ENCODE data around the gene BAHCC1.
"Not testable (repeated sequence)": the region's sequence is repeated elsewhere in the genome, so short reads cannot be mapped to it uniquely, and the experiment has no call there.

The BAHCC1 gene

DNA sequence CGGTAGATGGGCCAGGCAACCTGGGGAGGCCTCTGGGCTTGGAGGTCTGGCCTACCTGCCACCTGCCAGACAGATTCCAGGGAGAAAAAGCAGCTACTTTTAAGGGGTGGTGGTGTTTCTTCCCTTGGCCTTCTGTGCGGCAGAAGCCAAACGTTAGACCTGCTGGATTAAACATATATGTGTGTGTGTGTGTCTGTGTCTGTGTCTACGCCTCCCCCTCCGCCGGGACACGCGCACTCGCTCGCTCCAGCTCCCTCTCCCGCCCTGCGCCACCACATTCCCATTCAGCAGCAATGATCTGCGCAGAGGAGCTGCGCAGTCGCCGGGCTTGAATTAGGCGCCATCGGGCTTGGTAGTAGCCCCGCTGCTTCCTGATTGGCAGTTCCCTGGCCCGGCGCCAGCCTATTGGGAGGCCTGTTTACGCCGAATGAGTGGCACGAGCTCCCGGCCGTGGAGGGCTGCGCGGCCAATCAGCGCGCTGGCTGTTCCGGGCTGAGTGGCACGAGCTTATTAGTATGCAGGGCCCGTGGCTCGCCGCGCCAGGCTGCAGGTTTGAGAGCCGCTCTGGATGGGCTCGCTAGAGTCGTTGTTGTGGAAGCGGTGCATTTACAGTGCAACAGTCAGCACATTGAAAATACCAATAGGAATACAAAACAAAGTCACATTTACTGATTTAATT is at the start of gene BAHCC1:
Gene BAHCC1, plus strand, starts transcription at position 537 of the 679 bp plus-strand sequence. CDS start 4,283 bp downstream, outside the sequence.
- DNase-seq (ENCODE audit: low spot score) = peak; percentile 100

DNA sequence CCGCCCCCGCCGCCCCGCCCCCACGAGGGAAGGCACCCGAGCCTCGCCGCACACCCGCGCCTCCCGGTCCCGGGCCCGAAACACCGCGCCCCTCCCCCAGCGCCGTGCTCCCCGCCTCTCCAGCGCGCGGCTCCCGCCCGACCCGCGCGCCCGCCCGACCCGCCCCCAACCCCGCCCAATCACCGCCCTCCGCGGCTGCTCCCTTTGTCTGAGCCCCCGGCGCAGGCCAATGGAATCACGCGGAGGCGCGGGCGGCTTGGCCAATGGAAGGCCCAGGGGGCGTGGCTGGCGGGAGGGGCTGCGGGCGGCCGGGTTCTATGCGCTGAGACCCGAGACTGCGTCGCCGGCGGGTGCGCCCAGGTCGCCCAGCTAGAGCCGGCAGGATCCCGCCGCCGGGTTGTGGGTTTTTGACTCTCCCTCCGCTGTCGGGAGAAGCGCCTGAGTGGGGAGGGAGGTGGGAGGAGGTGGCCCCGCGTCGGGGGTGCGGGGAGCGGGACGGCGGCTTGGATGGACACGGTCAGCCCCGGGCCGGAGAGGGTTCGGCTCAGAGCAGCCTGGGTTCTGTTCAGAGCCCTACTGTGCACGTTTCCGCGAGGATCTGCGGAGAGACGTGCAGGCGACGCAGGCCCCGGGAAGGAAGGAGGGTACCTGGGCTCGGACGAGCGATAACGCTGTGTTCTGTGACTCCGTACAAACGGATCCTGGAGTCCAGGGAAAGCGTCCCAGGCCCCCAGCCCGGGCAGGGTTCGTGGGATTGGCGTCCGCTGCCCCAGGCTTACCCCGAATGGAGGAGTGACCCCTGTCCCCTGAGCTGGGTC is 49.0 kb upstream of the BAHCC1 start:
- peak; percentile 98 for DNase-seq (ENCODE audit: low spot score)

DNA sequence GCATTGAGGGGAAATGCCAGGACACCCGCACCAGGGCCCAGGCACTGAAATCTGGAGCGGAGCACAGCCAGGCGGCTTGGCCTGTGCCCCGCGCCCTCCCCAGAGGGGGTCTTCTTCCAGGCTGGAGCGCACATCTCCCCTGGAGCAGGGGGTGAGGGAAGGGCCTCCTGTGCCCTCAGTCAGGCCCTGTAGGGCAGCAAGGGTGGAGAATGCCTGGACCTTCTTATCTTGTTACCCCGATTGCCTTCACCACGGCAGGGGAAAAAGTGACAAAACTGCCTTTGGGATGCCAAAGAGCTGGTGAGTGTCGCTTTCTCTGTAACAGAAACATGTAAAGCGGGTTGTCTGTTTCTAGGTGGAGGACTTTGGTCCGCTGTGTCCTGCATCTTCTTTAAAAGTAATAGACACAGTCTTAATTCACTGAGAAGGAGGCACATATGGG is 48.3 kb upstream of the BAHCC1 start:
- peak; percentile 64 for DNase-seq (ENCODE audit: low spot score)

DNA sequence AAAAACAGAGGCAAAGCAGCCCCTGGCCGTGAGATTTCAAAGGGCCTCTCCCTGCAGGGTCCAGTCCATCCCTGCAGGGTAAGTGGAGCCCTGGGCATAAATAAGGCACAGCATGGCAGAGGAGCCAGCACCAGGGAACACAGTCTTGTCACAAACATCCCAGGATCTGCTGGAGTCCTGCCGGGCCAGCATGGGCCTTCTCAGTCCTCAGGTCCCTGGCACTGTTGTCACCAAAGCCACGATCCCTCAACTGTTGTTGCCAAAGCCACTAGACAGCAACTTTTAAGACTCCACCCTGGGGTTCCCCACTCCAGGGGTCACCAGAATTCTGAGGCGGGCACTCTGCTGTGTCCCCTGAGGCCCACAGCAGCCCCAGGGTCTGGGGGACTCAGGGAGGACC is 47.8 kb upstream of the BAHCC1 start:
- DNase-seq (ENCODE audit: low spot score) = no peak

DNA sequence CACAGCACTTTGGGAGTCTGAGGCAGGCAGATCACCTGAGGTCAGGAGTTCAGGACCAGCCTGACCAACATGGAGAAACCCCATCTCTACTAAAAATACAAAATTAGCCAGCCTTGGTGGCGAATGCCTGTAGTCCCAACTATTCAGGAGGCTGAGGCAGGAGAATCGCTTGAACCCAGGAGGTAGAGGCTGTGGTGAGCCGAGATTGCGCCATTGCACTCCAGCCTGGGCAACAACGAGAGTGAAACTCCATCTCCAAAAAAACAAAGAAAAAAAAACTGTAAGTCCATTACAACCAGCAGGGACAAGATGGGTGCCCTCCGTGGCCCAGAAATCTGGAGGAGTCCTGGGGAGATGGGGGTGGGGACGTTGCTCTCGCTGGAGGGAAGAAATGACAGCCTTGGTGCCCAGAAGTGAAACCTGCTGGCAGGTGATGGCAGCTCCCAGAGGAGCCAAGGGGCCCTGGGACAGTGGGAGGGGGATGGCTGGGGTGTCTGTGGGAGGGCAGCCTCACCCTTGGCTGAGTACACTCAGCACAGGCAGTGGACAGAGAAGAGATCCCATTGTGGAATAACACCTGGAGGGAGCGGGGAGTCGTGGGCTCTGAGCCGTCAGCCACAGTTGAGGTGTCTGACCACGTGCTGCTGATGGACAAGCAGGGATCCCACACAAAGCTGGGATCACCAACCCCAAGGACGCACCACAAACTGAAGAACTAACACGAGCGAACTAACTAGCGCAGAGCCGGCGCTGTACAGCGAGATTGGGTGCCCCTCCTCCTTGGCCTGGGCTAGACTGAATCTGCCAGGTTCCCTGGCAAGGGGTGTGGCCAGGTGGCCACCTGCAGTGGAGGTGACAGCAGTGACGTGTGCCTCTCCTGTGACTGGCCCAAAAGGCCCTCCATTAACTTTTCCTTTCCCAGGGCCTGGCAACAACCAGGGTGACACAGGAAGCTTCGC is 46.9 kb upstream of the BAHCC1 start:
- no peak for DNase-seq (ENCODE audit: low spot score)

DNA sequence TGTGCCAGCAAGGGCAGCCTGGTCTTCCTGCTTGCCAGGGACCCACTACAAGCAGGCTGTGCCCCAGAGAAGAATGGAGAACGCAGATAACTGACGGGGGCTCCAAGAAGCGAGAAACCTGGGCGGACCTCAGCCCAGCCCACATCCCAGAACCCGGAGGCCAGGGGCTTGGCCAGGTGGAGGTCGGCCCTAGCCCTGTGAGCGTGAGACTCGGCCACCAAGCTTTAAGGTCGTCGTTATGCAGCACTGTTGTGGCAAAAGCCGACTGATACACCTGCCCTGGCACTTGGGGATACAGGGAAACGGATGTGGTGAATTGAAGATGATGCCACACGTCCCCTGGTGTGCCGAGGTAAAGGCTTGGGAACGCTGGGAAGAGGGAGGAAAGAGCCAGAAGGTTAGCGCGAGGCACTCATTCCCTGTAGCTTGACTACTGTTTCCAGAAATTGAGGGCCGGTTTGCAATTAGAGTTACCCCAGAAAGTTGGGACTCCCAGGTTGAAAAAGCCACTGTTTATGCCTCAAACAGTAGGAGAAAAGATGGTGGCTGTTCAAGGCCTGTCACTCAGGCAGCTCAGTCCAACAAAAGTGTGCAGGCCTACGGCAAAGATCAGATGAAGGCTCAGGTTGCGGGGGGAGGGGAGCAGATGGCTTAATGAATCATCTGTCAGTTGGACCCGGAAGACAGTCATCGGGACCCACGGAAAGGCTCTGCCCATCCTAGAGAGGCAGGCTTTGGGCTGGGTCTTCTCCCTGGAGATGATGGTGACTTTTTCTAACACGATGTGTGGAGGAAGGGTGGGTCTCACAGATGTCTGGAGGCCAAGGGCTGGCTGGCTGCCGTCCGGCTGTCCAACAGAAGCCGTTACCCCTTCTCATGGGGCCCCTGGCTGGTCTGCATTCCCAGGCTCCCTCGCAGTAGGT is 45.6 kb upstream of the BAHCC1 start:
- DNase-seq (ENCODE audit: low spot score) = peak; percentile 70

DNA sequence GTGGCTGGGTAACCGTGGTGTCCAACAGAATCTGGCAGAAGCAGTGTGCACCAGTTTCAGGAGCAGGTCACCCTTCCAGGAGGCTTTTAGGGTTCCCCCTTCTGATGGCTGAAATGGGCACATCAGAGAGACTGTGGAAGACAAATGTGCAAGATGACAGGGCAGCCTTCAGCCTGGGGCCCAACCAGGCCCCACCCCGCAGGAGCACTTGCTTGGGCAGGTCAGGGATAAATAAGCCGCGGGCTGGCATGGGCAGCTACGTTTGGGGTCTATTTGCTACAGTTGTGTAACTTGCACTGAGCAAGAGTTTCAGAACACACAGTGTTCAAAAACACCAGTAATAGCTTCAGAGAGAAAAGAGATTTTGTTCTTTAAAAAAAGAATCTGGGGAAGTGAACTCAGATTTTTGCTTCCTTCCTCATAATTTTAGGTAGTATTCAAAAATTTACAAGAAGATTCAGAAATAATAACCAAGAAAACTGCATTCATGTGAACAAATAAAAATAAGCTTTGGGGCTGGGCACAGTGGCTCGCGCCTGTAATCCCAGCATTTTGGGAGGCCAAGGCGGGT is 44.9 kb upstream of the BAHCC1 start:
- no peak for DNase-seq (ENCODE audit: low spot score)

DNA sequence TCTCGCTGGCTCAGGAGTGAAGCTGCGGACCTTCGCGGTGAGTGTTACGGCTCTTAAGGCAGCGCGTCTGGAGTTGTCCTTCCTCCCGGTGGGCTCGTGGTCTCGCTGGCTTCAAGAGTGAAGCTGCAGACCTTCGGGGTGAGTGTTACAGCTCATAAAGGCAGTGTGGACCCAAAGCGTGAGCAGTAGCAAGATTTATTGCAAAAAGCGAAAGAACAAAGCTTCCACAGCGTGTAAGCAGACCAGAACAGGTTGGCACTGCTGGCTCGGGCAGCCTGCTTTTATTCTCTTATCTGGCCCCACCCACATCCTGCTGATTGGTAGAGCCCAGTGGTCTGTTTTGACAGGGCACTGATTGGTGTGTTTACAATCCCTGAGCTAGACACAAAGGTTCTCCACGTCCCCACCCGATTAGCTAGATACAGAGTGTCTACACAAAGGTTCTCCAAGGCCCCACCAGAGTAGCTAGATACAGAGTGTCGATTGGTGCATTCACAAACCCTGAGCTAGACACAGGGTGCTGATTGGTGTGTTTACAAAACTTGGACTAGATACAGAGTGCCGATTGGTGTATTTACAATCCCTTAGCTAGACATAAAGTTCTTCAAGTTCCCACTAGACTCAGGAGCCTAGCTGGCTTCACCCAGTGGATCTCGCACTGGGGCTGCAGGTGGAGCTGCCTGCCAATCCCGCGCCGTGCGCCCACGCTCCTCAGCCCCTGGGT is 43.8 kb upstream of the BAHCC1 start:
- DNase-seq (ENCODE audit: low spot score) = not testable (repeated sequence)

DNA sequence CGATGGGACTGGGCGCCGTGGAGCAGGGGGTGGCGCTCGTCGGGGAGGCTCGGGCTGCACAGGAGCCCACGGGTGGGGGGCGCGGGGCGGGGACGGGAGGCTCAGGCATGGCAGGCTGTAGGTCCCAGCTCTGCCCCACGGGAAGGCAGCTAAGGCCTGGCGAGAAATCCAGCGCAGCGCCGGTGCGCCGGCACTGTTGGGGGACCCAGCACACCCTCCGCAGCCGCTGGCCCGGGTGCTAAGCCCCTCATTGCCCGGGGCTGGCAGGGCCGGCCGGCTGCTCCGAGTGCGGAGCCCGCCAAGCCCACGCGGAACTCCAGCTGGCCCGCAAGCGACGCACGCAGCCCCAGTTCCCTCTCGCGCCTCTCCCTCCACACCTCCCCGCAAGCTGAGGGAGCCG is 43.2 kb upstream of the BAHCC1 start:
- DNase-seq (ENCODE audit: low spot score) = not testable (repeated sequence)

DNA sequence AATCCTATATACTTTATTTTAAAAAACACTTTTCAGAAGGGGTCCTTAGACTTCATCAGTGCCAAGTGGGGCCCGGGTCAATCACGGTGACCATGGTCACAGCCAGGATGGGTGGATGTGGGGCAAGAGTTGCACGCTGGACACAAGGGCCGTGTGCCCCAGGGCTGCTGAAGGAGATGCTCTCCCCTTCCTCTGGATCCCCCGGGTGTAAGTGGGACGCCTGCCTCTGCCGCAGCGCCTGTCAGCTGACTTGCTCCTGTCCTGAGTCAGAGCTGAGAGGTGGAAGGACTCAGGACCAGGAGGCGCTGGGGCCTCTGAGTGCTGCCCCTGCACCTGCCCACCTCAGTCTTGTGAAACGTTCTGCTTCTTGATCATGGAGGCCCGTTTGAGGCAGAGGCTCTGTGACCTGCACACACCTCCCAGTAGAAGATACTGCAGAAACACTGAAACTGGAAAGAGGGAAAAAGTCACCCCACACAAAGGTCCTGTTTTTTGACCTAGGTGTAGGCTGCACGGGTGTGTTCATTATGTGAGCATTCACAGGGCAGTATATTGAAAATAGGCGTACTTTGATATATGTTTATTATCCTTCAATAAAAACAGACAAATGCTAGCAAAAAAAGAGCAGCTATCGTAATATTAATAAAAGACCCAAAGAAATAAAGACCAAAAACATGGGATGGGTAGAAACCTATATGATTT is 40.9 kb upstream of the BAHCC1 start:
- DNase-seq (ENCODE audit: low spot score) = no peak

DNA sequence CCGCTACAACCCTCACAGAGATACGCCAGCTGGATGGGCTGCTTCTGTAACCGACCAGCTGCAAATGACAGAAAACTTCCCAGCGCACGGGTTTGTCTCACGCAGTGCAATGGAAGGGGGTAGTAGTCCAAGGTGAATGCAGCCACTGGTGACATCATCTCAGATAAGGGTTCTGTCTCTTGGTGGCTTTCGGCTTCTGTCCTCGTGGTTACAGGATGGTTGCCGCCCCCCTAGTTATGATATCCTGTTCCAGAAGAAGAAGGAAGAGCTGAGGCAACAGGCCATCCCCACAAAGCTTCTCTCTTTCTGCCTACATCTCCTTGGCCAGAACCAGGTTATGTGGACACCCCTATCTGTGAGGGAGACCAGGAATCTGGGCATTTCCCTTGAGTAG is 40.3 kb upstream of the BAHCC1 start:
- no peak for DNase-seq (ENCODE audit: low spot score)

DNA sequence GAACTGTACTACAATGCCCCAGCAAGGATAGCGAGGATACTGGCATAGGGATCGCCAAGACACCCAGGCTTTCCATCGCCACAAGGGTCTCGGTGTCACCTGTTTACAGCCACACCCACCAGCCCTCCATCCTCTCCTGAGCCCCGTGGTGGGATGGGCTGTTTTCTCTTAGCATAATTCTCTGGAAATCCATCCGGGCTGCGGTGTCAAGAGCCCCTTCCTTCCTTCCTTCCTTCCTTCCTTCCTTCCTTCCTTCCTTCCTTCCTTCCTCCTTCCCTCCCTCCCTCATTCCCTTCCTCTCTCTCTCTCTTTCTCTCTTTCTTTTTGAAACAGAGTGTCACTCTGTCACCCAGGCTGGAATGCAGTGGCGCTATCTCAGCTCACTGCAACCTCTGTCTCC is 36.0 kb upstream of the BAHCC1 start:
- DNase-seq (ENCODE audit: low spot score) = no peak

DNA sequence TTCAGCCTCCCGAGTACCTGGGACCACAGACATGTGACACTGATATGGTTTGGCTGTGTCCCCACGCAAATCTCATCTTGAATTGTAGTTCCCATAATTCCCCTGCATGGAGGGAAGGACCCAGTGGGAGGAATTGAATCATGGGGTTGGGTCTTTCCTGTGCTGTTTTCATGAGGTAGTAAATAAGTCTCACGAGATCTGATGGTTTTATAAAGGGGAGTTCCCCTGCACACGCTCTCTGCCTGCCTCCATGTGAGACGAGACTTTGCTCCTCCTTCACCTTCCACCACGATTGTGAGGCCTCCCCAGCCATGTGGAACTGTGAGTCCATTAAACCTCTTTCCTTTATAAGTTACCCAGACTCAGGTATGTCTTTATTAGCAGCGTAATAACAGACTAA is 33.3 kb upstream of the BAHCC1 start:
- not testable (repeated sequence) for DNase-seq (ENCODE audit: low spot score)

DNA sequence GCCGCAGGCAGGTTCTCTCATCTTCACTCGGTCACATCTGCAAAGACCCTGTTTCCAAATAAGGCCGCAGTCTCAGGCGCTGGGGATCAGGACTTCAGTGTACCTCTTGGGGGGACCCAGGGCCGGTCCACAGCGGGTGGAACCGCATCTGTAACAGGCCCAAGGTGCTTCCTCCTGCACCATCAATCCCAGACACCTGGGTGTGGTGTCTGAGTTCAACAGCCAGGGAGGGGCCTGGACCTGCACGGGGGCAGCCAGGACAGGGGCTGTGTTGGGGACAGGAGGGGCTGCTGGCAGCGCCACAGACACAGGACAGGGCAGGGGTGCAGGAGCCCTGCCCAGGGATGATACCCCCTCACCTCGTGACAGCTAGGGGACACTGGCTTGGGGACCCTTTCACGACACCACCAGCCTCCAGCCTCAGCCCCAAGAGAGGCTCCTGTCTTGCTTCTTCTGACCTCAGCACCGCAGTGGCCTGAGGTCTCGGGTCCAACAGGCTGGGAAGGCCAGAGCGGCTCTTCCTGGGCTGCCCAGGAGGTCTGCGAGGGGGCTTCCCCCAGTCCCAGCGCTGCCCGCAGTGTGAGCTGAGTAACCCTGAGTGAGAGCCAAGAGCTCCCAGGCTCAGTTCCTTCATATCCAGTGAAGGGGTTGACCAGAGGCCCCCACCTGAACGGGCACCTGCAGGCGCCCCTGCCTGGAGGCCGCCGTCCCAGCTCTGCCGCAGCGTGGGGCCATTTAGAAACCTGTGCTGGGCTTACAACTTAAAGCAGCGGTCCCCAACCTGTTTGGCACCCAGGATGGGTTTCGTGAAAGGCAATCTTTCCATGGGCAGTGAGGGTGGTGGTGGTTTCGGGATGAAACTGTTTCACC is 30.7 kb upstream of the BAHCC1 start:
- DNase-seq (ENCODE audit: low spot score) = no peak

DNA sequence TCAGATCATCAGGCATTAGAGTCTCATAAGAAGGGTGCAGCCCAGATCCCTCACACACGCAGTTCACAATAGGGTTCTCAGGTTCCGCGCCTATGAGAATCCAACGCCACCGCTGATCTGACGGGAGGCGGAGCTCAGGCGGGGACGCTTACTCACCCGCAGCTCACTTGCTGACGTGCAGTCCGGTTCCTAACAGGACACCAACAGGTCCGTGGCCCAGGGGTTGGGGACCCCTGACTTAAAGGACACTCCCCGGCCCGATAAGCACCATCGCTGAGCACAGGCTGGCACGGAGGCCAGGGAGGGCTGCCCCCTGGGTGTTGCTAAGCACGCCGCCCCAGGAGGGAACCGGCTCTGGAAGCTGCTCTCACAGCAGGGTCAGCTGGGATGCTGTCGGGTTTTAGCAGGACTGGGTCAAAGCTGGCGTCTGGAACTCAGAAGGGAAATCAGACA is 30.1 kb upstream of the BAHCC1 start:
- peak; percentile 68 for DNase-seq (ENCODE audit: low spot score)

DNA sequence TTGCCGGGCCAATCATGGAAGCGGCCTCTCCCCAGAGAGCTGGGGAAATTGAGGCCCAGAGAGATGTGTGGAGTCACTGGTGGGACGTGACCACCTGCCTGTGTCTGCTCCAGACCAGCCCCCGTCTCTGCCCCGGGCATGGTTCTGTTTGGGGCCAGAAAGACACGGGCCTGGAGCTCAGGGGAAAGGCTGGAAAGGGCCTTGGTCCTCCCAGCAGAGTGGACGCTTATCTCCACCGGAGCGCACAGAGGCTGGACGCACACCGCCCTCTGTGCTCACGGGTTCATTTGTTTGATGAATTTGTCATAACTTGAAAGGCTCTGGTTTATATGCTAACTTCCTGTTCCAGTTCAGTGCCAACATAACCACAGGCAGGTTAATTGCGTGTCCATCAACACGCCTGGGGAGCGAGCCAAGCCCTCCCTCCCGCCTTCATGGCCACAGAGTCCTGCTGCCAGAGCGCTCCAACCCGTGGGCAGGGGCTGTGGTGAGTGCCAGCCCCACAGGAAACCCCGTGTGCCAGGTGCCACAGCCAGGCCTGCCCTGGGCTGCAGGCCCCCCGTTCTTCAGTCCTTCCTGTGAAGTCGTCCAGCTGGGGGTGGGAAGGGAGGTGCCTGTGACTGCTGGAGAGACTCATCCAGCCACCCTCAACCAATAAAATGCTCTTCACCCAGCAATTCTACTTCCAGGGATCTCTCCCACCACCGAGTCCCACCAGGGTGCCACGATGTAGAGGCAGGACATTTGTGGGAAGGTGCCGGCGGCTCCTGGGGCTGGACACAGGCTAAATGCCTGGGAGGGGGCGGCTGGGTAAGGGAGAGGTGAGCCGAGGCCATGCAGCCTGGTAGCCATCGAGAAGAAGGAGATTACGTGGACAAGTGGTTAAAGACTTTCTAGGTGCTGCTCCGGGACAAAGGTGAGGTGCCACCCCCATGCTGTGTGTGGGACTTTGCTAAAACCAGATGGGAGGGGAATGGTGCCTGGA is 29.4 kb upstream of the BAHCC1 start:
- no peak for DNase-seq (ENCODE audit: low spot score)

DNA sequence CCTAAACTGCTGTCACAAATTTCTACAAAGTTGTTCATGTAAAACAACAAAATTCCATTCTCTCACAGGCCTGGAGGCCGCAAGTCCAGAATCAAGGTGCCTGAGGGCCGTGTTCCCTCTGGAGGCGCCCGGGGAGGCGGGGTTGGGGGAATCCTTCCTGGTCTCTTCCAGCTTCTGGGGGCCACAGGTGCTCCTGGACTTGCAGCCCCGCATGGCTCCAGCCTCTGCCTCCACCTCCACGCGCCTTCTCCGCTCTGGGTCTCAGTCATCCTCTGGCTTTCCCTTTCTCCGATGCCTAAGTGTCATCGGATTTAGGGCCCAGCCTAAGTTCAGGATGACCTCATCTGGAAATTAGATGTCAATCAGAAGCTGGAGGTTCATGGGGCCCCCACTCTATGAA is 28.6 kb upstream of the BAHCC1 start:
- DNase-seq (ENCODE audit: low spot score) = no peak
